Stimulated activated CD8-positive, alpha-beta memory T cell treated with anti-CD3 and anti-CD28 coated beads, Interleukin-2, amount 100 ng/mL, for 1 hour (primary cell): ENCODE data around the gene TGOLN2.
"Not testable (repeated sequence)": the region's sequence is repeated elsewhere in the genome, so short reads cannot be mapped to it uniquely, and the experiment has no call there.

Source experiments
- DNase-seq, 2 donors: peaks; one replicate each; pipeline ENCODE4 v3.0.0-alpha.2; 2020; ENCODE audit warnings: low read depth in 2 of 2

TGOLN2 gene

DNA sequence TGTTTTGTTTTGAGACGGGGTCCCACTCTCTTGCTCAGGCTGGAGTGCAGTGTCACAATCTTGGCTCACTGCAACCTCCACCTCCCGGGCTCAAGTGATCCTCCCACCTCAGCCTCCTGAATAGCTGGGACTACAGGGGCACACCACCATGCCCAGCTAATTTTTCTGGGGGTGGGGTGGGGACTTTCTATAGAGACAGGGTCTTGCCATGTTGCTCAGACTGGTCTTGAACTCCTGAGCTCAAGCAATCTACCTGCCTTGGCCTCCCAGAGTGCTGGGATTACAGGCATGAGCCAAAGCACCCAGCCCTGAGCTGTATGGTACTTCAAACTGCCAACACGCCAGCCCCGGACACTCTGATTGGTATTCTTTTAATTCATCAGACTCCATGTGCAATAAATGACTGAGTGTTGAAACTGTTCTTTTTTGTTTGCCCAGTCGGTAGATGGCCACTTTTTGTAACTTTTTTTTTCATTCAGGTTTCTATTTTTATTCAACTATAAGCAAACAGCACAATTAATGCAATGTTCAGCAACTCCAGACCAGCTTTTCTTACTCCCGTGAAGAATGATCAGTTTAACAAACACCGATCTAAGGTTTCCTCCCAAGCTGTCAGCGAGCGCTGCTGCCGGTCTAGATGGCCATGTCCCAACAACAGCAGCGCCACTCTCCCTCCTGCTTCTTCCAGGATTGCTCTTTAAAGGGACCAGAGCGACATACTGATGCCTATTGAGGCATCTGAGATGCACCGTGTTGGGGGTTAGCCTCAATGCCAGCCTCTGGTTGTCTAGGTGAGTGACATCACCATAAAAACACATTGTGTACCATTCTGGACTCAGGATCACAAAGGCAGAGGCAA is 12.5 kb upstream of the TGOLN2 start:
- no peak for DNase-seq

DNA sequence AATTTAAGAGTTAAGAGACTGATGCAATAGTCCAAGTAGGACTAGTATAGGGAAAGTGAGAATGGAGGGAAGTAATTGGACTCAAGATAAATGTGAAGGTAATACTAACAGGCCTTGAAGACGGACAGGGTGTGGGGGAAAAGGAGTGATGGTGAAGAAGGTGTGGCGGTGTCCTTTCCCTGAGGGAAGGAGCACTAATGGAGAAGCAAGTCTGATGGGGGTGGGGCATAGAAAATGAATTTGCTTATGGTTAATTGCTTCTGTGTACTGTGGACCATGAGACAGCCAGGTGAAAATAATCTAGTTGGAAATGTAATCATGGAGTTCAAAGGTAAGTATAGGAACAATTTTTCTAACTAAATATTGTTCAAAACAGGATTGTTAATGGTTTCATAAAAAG is 7.1 kb upstream of the TGOLN2 start:
- no peak for DNase-seq

DNA sequence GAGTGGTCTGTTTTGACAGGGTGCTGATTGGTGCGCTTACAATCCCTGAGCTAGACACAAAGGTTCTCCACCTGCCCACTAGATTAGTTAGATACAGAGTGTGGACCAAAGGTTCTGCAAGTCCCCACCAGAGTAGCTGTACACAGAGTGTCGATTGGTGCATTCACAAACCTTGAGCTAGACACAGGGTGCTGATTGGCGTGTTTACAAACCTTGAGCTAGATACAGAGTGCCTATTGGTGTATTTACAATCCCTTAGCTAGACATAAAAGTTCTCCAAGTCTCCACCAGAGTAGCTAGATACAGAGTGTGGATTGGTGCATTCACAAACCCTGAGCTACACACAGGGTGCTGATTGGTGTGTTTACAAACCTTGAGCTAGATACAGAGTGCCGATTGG is 6.1 kb upstream of the TGOLN2 start:
- not testable (repeated sequence) for DNase-seq

DNA sequence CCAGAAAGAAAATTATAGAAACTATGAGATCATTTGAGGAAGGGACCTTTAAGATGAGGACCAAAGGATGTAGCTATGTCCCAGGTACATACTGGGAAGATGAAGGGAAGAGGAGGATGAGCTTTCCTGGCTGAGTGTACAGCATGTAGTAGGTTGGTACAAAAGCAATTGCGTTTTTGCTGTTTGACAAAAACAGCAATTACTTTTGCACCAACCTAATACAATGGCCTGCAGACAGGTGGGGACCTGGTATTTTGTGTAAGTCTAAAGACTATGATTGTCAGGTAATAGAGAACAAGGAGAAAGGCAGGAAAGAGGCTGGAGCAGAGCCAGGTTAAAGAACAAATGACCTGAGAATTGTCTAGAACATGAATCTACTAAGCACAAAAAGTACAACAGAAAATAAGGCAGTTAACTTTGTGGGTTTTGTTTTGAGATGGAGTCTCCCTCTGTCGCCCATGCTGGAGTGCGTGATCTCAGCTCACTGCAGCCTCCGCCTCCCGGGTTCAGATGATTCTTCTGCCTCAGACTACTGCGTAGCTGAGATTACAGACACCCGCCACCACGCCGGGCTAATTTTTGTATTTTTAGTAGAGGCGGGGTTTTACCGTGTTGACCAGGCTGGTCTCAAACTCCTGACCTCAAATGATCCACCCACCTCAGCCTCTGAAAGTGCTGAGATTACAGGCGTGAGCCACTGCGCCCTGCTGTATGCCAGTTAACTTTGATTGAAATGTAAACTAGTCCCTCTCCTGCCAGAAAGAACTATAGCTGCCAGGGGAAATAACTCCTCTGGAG is 3.2 kb upstream of the TGOLN2 start:
- DNase-seq: no peak

DNA sequence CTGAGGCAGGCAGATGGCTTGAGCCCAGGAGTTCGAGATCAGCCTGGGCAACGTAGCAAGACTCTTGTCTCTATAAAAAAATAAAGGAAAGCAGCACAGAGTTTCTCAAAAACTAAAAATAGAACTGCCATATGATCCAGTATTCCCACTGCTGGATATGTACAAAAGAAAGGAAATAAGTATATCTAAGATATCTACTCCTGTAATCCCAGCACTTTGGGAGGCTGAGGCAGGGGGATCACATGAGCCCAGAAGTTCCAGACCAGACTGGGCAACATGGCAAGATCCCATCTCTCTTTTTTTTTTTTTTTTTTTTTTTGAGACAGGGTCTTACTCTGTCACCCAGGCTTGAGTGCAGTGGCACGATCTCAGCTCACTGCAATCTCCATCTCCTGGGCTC is 1.9 kb upstream of the TGOLN2 start:
- not testable (repeated sequence) for DNase-seq

DNA sequence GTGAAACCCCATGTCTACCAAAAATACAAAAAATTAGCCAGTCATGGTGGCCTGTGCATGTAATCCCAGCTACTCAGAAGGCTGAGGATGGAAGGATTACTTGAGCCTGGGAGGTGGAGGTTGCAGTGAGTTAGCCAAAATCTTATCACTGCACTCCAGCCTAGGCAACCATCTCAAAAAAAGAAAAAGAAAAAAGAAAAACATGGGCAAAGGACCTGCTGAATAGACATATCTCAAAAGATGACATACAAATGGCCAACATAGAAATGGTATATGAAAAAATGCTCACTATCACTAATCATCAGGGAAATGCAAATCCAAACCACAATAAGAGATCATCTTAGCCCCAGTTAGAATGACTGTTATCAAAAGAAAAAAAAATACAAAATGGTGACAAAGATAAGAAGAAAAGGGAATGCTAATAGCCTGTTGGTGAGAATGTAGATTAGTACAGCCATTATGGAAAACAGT is 1.4 kb upstream of the TGOLN2 start:
- DNase-seq: no peak

DNA sequence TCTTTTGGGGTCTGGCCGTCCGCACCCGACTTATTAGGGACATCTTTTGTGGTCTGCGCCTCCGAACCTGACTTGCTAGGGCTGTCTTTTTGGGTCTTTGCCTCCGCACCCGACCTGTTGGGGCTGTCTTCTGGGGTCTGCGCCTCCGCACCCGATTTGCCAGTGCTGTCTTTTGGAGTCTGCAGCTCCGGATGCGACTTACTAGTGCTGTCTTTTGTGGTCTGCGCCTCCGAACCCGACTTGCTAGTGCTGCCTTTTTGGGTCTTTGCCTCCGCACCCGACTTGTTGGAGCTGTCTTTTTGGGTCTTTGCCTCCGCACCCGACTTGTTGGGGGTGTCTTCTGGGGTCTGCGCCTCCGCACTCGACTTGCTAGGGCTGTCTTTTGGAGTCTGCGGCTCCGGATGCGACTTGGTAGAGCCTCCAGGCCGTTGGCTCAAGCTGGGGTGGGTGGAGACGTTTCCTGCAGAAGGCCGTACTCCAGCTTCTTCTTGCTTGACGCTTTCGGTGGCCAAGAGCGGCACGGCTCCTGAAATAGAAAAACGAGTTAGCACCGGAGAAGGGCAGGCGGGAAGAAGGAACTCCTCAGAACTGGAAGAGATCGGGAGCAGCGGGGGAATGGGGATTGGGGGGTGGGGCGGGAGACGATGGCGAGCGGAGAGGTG is 498 bp downstream of the TGOLN2 start:
- peak; percentile 20 to 31 for DNase-seq

DNA sequence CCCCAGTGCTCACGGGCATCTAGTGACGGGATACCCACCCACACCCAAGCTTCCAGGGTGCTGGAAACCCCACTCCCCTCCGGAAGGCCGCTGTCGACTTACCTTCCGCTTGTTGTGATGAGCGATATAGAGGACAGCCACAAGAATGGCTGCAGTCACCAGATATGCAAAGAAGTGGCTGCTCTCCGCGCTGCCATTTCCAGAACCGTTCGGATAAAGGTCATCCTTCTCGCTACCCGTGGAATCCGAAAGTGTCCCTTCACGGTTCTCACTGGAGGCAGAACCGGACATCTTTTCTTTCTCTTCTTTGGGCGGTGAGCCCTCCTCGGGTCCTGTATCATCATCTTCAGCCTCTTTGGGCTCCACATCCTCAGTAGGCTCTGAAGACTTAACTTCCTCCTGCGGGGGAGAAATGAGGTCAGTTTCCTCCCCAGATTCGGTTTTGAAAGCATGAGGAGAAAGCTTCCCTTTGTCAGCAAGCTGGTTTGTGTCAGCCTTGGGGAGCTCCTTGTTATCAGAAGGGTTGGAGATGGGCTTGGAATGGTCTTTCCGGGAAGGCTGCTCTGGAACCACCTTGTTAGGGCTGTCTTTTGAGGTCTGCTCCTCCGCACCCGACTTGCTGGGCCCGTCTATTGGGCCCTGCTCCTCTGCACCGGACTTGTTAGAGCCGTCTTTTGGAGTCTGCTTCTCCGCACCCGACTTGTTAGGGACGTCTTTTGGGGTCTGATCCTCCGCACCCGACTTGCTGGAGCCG is 1.2 kb downstream of the TGOLN2 start:
- DNase-seq: peak; percentile 7 to 17

DNA sequence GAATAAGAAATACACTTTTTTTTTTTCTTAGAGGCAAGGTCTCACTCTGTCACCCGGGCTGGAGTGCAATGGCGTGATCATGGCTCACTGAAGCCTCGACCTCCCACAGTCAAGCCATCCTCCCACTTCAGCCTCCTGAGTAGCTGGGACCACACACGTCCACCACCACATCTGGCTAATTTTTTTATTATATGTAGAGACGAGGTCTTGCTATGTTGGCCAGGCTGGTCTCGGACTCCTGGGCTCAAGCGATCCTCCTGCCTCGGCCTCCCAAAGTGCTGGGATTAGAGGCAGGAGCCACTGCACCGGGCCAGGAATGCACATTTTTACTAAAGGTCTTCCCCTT is 2.4 kb downstream of the TGOLN2 start:
- no peak for DNase-seq

DNA sequence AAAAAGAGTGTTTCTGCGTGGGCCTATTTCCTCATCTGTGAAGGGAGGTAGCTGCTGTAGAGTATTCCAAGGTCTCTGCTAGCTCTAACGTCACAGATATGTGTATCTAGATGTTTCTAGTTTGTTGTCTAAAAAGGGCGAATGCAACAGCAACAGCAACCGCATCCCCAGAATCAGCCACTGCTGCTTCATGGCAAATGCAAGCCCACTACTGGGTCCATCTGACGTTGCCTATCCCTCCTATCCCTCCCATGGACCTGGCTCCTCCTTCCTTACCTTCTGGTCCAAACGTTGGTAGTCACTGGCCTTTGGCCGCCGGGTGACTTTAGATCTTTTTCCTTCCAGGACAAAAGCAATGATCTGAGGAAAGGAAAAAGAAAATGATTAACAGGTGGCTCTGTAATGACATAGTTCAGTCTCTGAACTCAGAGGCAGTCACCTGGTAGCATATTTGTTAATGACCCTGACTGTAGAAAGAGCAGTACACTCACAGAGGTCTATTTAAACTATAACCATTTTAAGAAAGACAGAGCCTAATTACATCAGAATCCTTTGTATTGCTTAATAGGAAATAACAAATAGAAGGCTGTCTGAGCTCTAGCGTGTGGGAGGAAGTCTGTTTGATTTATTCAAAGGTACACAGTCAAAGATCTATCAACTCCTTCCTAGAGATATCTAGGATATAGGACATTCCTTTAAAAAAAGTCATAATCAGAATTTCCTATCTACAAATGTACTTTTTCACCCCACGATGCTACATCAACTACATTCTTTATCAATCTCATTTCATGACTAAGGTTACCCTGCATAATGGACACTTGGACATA is 2.9 kb downstream of the TGOLN2 start:
- DNase-seq: no peak

DNA sequence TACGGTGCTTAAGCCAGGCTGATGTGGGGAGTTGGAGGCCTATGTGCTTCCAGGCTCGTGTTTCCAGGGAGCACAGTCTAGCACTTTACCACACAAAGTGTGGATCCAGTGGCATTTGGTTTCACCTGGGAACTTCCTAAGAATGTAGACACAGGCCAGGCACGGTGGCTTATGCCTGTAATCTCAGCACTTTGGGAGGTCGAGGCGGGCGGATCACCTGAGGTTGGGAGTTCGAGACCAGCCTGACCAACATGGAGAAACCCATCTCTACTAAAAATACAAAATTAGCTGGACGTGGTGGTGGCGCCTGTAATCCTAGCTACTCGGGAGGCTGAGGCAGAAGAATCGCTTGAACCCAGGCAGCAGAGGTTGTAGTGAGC is 3.8 kb downstream of the TGOLN2 start:
- not testable (repeated sequence) for DNase-seq

DNA sequence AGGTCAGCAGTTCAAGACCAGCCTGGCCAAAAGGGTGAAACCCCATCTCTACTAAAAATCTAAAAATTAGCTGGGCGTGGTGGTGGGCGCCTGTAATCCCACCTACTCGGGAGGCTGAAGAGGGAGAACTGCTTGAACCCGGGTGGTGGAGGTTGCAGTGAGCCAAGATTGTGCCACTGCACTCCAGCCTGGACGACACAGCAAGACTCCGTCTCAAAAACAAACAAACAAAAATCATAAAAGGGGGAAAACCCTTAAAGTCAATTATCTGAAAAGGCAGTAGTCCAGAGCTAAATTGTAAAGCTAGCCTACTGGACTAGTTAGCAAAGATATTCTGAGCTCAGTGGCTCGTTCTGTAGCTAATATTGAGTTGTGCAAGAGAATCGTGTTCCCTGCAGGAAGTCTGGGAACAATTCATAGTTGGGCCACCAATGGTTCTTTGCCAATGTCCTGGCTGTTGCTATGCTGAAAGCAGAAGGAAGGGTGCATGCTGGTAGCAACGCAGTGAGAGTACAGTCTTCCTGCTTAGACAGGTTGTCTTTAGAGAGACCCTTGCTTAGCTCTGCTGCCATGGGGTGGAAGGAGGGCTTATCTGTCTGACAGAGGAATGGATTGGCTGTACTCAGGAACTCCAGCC is 4.3 kb downstream of the TGOLN2 start:
- DNase-seq: no peak

DNA sequence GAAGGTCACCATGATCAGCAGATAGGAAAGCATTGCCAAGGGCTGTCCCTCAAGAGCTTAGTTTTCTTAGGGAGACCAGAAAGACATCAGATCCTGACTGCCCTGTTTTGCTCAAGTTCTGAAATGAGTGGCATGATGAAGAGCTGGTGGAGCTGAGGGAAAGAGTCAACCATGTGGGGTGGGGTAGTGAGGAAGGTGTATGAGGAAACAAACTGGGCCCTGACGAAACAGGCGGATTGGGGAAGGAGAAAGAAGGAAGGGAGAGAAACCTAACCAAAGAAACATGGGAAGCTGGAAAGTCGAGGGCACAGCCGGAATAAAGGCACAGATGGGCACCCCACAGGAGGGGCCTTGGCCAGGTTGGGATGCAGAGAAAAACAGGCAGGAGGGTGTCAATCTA is 8.0 kb downstream of the TGOLN2 start:
- no peak for DNase-seq

DNA sequence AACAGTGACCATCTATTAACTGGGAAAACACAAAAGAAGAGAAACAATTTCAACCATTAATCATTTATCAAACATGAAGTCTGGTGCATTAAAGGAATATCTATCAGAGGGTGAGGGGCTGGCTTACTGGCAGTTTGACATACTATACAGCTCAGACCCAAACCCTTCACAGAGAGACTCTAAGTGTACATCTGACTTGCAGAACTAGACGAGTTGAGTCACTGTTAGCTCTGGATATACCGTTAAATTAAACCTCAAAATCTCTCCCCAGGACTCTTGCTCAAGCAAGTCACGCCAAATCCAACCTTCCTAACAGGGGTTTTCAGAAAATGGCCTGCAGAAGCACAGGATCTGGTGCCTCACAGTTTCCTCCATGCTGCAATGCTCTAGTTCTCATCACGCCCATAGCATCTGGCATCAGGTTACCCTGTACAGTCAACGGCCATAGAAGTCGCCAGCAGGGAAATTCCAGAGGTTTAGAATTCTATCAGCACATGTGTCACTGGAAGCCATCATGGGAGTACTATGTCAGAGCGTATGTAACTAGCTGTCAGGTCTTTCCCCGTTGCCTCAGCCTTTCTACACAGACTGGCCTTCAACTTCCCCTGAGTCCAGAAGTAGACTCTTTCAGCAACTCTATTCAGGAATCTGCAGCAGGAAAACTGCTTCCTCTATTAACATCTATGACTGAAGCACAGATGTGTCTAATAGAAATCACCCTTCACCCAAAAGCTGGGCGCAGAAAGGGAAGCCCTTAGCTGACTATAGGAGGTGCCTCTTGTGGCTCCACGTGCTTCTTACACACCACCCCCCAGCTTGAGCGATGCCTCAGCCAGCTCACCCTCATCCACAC is 9.3 kb downstream of the TGOLN2 start:
- DNase-seq: no peak

DNA sequence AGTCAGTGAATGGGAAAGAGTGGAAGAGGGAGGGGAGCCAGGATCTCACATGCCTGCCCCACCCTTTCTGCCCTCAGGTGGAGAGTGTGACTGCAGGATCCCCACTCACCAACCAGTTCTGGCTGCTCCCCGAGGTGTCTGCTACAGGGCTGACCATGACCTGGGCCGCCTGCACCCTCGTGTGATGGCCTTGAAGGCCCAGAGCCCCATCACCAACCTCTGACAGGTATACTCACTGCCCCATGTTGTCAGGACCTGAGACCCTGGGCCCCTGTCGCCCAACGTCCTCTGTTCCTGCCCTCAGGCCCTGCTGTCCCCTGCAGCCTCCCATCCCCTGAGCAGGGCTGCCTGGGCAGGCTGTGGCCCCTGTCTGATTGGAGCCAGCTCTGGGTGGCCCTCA is 11.9 kb downstream of the TGOLN2 start:
- DNase-seq: not testable (repeated sequence)

DNA sequence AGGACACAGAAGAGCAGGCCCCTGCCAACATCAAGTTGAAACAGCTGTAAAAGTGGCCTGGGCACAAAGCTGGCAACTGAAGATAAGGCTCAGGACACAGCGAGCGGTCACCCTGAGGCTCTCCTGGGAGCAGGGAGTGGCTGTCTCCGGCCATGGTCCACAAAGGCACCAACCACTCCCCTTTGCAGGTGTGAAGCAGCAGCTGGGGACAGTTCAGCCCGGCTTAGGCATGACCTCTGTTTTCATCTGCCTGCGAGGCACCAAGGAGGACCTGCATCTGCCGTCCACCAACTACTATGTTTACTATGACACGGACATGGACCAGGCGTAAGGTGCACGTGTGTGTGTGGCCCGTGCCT is 12.9 kb downstream of the TGOLN2 start:
- DNase-seq: no peak

DNA sequence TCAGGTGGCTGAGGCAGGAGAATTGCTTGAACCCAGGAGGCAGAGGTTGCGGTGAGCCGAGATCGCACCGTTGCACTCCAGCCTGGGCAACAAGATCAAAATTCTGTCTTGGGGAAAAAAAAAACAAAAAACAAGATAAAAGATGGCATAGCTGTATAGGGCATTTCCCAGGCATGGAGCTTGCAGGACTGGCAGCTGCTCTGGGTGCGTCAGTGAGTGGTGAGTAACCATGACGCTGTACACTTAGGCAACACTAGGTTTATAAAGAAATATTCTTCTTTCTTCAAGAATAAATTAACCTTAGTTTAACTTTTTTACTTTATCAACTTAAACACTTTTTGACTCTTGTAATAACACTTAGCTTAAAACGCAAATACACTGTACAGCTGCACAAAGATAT is 15.4 kb downstream of the TGOLN2 start:
- no peak for DNase-seq

DNA sequence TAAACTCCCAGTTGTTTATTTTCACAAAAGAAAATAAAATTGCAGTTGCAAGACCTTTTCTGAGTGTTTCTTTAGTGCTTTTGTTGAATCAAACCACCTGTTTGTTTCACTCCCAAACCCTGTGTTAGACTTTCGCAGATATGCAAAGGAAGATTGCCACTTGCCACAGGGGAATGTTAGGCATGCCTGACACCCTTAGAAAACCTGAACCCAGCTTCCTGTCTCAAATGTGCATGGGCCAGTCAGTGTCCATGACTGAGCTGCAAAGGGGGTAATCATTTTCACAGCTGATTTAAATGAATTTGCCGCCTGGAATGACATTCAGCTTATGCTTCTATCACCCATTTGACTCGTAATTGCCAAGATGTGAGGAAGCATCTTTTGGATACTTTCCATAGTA is 17.5 kb downstream of the TGOLN2 start:
- DNase-seq: no peak

DNA sequence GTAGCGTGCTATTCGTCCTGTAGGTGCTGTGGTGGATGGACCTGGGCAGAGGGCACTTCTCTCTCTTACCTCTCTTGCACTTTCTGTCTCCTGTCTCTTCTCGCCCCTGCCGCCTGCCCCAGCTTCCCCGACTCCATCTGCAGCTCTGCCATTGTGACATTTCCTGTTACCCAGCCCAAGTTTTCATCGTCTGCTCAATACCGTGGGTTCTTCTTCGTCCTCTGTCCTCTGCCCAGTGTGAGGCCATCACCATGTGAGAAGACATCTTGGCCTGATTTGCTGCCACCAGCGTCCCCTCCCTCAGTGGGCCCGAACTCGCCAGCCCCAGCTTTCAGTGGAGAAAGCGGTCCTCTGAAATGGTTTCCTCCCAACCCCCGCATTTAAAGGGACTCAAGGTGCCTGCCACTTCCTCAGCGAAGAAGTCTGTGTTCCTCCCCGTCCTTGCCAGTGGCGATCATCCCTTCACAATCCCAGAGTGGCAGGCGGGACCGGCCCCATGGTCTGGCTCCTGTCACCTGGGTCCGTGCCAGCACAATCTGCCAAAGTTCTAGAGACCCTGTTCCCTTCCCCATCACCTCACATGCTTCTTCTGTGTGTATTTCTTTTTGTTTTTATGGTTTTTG is 18.0 kb downstream of the TGOLN2 start:
- DNase-seq: no peak
